ENCODE results near the gene RAB25.
"Not testable (repeated sequence)": the region's sequence is repeated elsewhere in the genome, so short reads cannot be mapped to it uniquely, and the experiment has no call there.

The RAB25 gene

DNA sequence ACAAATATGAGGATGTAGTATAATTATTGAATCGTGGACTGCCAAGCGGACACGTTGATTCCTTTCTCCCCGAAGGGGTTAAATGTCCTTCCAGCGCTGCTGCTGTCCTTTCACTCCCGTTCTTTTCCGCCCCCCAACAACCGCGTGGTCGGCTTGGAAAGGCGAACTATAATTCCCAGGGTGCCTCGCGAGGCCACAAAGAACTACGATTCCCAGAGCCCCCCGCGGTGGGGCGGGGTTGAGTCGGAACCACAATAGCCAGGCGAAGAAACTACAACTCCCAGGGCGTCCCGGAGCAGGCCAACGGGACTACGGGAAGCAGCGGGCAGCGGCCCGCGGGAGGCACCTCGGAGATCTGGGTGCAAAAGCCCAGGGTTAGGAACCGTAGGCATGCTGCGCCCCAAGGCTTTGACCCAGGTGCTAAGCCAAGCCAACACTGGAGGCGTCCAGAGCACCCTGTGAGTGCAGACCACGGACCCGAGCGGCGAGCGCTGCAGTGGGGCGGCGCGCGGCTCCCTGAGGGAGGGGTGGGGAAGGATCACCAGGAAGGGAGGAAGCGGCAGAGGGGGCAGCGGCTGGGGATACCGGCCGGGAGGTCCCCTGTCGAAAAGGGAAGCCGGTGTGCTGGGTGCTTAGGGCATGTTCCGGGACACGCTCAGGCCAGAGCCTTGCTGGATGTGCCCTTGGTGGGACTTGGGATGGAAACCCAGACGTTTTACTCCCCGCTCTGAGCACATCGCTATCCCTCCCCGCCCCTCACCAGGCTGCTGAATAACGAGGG, 6.3 kb upstream of the RAB25 start, which contains the start of gene LAMTOR2:
Gene LAMTOR2 (plus strand): TSS at position 283 of the 781 bp plus-strand sequence. CDS start 108 bp downstream, at position 391.
- peak; percentile 100 for DNase-seq (ENCODE audit: low spot score)

DNA sequence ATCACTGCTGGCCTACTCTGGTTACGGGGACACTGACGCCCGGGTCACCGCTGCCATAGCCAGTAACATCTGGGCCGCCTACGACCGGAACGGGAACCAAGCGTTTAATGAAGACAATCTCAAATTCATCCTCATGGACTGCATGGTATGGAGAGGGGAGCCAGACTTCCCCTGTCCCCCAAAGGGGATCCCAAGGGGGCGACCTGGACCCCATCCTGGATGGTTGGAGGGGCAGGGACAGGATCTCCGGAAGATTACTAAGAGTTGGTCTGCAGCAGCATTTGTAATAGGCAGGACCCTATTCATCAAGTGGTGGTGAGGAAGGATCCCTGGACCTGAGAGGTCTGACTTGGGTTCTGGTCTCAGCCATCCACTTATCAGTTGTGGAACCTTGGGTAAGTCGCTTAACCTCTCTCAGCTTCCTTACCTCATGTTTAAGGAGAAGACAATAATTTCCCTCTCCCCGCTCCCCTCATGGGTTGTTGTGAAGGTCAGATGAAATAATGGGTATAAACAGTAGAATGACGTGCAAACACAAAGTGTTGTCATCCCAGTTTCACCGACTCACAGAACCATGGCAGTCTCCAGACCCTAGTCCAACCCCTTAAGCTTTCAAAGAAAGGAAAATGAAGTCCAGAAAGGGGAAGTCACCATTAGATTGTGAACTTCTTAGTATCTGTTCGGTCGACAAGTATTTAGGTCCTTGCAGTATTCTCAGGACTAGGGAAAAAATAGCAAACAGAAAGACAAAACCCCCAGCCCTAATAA, 5.5 kb upstream of the RAB25 start:
- no peak for DNase-seq (ENCODE audit: low spot score)

DNA sequence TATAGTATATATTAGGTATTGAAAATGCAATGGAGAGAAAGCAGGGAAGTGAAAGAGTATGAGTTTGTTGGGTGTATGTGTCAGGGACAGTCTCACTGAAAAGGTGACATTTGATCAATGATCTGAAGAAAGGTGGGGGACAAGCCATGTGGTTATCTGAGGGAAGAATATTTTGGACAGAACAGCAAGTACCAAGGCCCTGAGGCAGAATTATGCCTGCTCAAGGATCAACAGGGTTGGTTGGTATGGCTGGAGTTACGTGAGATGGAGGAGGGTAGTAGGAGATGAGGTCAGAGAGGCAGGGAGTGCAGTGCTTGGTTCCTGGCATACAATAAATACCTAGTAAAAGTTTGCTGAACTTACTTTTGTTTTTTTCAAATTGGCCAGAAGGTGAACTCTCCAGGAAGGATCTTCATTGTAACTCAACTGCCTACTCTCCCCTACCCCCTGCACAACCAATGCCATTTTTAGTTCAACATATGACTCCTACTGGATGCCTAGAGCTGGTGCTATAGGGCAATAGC, 4.6 kb upstream of the RAB25 start:
- DNase-seq (ENCODE audit: low spot score) = no peak

DNA sequence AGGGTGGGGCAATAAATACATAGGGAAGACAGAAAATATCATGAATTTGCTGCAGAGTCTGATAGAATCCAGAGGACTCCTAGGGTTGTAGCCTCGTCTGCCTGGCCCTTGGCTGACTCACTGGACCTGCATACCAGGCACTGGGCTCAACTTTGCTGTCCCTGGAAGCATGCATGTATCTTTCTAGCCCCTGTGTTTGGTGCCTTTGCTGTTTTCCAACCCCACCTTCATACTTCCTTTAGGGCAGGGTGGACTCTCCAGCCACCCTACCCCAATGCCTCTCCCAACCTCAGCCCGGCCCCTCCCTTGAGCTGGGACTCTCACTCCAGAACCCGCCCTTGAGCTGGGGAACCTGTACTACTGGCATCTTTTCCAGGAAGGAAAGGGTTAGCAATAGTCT, 1.2 kb downstream of the RAB25 start:
- DNase-seq (ENCODE audit: low spot score) = no peak

DNA sequence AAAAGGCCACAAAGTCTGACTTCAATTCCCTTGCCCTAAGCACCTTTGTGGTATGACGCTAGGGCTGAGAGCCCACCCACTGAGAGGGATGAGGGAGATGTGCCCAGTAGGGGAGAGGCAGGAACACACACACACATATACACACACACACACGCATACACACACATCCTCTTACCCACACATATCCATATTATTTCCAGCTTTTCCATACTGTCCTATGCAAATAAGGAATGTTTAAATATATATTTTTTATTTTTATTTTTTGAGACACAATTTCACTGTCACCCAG, 3.0 kb downstream of the RAB25 start:
- no peak for DNase-seq (ENCODE audit: low spot score)

DNA sequence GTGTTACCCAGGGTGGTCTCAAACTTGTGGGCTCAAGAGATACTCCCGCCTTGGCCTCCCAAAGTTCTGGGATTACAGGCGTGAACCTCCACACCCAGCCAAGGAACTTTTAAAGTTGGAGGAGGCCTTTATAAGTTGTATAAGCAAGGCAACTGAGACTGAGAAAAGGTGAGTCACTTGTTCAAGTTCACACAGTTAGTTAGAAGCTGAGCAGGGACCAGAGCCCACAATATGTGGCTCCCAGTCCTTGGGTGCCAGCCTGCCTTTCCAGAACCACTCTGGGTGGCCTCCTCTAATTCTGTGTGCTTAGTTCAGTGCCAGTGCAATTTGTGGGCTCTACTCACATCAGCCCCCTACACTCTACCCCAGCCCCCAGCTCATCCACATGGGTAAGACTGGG, 3.7 kb downstream of the RAB25 start:
- no peak for DNase-seq (ENCODE audit: low spot score)

DNA sequence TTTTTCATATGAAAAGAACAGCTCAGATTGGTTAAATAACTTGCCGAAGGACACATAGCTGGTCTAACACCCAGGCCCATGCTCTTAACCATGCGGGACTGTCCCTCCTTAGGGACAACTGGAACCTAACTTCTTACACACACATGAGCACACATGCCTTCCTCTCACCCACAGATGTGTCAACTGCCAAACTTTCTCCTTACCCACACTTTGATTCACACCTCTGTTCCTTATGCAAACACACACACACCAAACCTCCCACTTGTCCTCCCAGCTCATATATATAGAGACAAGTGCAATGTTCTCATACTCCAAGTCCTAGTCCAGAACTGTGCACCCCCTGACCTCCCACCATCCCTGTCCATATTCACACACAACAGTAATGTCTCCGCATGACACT, 4.3 kb downstream of the RAB25 start:
- DNase-seq (ENCODE audit: low spot score) = no peak

DNA sequence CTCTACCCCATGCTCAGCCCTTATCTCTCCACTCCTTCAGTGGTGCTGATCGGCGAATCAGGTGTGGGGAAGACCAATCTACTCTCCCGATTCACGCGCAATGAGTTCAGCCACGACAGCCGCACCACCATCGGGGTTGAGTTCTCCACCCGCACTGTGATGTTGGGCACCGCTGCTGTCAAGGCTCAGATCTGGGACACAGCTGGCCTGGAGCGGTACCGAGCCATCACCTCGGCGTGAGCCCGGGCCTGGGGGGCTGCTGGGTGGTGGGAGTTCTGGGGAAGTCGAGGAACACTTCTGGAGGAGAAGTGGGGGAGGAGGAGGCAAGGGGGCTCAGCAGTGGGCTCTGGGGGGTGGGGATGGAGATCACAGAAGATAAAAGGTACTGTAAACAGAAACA, 4.9 kb downstream of the RAB25 start:
- no peak for DNase-seq (ENCODE audit: low spot score)

DNA sequence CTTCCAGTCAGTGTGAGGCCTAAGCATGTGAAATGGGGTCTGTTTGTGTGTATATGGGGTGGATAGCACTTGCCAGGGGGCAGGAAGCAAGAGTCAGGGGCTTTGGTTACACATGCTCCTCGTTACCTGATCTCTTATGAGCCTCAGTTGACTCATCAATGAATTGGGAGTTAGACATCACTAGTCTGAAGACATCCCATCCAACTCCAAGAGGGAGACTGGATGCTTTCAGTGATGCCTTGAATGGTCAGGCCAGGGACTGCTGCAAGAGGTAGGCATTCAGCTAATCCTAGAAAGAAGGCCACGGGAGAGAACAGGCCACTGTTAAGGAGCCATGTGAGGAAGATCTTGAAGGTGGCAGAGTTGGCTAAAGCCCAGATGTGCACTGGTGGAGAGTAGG, 6.3 kb downstream of the RAB25 start:
- no peak for DNase-seq (ENCODE audit: low spot score)

DNA sequence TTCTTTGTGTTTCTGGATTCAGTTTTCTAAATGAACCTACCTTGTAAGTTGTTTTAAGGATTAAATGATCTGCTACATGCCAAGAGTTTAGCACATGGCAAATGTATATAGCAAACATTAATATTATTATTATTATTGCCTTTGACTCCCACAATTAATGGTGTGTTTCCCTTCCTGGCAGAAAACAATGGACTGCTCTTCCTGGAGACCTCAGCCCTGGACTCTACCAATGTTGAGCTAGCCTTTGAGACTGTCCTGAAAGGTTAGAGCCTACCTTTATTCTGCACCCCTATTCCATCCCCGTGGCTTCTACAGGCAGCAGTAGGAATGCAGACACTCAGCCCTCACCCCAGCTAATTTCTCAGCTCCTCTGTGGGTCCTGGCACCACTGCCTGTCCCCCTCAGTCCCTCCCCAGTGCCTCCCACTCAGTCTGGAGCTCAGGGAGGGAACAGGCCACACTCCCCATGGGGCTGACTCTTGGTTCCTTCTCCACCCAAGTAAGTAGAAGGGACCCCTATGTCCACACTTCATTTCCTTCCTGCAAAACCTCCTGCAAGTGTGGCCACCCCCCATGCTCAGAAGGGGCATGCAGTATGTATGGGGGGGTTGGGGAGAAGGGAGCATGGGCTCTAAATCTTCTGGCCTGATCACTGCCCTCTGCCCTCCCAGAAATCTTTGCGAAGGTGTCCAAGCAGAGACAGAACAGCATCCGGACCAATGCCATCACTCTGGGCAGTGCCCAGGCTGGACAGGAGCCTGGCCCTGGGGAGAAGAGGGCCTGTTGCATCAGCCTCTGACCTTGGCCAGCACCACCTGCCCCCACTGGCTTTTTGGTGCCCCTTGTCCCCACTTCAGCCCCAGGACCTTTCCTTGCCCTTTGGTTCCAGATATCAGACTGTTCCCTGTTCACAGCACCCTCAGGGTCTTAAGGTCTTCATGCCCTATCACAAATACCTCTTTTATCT, 8.8 kb downstream of the RAB25 start:
- DNase-seq (ENCODE audit: low spot score) = no peak

DNA sequence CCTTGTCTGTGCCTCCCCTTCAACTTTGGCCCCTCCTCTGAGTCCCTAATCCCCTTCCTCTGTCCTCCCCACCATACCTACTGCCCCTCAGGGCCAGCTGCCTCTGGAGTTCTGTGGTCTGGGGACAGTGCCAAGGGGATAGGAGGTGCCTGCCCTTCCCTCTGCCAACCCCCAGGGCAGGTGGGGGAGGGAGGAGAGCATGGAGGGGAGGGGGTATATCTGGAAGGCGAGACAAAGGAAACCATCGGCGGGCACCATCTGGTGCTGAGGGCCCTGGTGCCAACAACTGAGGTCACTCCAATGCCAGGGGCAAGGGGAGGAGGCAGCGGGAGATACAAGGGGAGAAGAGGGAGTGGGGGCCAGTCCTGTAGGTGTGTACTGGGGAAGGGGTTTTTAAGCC, 9.6 kb downstream of the RAB25 start:
- no peak for DNase-seq (ENCODE audit: low spot score)

DNA sequence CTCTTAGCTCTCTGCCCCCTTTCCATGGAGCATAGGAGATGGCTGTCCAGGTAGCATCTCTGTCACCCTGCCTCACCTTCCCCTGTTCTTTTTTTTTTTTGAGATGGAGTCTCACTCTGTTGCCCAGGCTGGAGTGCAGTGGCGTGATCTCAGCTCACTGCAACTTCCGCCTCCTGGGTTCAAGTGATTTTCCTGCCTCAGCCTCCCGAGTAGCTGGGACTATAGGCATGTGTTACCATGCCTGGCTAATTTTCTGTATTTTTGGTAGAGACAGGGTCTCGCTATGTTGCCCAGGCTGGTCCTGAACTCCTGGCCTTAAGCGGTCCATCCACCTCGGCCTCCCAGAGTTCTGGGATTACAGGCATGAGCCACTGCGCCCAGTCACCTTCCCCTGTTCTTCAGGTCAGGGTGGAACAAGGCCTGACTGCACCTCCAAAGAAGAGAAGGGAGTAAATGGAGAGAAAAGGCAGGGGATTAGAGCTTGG, 10.4 kb downstream of the RAB25 start:
- DNase-seq (ENCODE audit: low spot score) = not testable (repeated sequence)

DNA sequence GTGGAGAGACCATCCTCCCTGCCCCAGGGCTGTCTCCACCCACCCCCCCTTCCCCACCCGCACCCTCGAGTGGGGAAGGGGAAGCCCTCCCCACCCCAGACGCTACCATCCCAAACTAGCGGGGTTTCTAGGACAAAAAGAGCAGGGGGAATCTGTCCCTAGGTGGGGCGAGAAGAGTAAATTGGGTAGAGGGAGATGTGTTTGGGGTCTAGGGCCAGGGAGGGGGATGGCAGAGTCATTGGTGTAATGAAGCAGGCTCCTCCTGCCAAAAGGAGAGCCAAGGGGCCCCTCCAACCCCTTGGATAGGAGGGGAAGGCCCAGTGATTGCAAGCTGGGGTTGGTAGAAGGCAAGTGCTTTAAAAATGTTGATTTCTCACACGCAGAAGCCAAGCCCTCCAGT, 11.3 kb downstream of the RAB25 start:
- no peak for DNase-seq (ENCODE audit: low spot score)

DNA sequence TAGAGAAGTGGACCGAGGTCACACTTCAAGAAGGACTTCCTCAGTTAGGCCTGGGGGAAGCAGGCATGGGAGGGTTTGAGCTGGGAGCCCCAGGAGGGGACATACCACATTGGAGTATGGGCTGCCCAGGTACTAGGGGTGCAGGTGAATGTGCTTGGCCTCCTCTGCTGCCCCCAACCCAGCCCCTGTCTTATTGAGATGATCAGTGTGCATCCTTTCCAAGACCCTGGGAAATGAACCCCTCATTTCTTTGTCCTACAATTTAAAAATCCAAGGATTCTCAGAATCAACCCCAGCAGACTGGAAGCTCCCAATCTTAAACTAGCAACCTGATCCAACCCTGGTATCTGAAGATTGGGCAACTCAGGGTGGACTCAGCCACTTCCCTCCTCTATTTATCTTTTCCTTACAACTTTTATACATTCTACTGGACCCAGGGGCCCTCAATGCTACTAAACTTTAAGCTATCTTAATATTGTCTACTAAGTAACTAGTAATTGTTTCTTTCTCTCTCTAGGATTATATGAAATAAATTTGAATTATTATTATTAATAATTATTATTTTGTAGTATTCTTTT, 12.2 kb downstream of the RAB25 start:
- no peak for DNase-seq (ENCODE audit: low spot score)

DNA sequence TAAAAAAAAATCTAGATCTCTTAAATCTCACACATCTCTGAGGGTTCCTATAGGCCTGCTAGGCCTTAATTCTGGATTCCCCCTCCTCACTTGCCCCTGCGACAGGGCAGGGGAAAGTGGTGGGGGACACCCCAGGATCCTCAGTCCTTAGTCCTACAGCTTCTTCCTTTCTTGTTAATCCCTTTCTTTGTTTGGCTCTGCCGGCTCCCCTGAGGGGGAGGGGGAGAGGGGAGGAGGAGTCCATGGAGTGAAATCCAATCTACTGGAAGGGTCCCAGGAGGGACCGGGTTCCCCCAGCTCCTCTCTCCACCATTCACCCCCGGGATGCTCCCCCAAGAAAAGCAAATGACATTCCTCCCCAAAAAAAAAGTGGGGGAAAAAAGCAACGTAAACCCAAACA, 12.8 kb downstream of the RAB25 start:
- no peak for DNase-seq (ENCODE audit: low spot score)

DNA sequence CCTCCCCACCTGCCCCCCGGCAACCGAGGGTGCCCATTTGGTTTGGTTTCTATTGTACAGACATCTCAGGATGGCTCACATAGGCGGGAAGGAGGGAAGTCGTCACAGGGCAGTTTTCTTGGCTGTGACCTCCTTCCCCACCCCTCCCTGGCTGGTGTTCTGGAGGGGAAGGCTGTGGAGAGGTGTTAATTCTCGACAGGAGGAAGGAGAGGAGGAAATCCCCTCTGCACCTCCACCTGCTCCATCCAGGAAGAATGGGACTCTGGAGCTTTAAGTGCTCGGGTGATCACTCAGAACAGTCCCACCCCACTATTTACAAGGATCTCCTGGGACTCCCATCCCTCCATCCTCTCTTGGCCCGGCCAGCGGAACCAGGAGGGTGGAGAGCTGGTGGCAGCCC, 13.7 kb downstream of the RAB25 start:
- no peak for DNase-seq (ENCODE audit: low spot score)

DNA sequence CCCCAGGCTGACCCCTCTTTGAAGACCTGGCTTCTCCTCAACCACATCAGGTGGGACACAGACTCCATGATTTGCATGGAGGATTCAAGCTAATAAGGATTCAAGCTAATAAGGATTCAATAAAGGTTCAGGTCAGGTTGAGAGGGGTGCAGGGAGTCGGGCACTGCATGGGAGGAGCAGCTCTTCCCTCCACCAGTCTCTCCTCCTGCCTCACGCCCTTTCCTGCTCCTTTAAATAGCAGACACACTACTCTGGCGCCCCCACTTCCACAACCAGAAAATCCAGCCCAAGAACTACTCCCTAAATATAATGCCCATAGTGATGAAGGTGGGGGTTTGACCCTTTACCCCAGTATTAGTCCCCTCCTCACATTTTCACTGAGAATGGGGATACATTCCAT, 14.2 kb downstream of the RAB25 start:
- no peak for DNase-seq (ENCODE audit: low spot score)

DNA sequence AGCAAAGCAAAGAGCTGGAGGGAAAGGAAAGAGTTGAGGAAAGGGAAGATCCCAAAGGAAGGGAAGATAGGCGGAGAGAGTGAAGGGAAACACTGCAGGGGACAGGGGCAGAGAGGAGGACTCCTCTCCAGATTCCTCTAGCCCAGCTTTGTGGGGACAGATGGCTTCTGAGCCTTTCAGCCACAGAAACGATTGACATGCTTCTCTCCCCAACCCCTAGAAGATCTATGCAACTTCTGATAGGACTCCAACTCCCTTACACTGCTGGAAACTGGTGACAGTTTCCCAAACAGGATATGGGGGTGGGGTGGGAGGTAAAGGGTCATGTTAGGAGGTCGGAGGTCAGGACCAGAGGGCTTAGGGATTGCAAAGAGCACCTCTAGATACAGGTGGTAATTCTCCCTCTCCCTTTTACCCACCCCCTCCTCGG, 14.8 kb downstream of the RAB25 start:
- DNase-seq (ENCODE audit: low spot score) = no peak

DNA sequence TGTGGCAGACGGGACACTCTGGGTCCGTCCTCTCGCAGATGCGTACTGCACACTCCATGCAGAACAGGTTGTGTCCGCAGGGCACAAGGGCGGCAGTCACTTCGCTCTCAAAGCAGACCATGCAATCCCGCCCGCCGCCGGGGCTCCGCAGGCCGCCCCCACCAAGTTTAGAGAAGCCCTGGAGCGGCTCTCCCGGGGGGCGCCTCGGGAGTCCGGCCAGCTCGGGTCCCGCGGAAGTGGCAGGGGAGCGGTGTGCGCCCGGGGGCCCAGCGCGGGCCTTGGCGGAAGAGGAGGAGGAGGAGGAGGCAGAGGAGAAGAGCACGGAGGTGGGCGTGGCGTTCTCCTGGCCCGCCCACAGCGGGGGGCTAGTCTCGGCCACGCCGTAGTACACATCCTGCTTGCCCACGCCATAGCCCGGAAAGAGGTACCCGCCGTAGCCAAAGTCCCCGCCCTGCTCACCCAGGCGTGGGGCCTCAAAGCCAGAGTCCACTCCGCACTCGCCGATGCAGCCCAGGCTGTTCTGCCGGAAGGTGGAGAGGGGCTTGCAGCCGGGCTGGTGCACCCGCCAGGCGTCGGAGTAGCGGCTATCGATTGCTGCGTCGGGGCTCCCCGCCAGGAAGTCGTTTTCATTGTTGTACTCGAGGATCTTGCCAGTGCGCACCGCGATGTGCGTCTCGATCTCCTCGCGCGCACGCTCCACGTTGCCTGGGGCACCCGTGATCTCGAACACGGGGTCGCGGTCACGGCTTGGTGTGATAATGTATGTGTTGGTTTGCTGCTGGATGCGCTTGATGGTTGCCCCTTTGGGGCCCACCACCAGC, 15.9 kb downstream of the RAB25 start:
- peak; percentile 80 for DNase-seq (ENCODE audit: low spot score)

DNA sequence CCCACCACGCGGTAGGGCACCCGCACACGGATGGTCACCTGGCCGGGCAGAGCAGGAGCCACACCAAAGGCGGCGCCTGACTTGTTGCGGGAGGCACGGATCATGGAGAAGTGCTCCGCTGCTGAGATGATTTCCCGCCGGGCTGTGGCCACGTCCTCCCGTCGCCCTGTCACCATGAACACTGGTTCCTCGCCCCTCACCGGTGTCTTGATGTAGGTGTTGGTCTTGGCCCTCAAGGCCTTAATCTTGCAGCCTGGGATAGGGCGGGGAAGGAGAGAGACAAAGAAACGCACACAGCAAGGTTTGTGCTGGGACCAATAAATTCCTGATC, 16.4 kb downstream of the RAB25 start:
- no peak for DNase-seq (ENCODE audit: low spot score)

DNA sequence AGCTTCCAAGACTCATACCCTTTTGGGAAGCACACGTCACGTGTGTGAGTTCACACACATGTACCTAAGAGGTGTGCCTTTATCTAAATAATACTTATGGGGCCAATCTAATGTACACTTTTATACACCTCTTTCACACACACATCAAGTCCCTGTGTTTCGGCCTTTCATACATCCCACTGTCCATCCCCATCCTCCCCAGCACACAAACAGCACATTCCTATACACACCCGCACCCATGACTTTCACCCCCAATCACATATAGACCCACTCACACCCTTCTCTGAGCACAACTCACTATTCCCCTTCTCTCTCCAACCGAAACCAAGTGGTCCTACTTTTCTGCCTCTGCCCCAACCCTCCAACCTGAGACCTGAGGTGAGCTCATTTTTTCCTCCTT, 17.8 kb downstream of the RAB25 start:
- no peak for DNase-seq (ENCODE audit: low spot score)
